RPMI8226 (cell line): ENCODE data around the gene CSF3R.

Experiments
- DNase-seq: peaks from one replicate; pipeline ENCODE4 v3.0.0-alpha.2; 2015

CSF3R gene

DNA sequence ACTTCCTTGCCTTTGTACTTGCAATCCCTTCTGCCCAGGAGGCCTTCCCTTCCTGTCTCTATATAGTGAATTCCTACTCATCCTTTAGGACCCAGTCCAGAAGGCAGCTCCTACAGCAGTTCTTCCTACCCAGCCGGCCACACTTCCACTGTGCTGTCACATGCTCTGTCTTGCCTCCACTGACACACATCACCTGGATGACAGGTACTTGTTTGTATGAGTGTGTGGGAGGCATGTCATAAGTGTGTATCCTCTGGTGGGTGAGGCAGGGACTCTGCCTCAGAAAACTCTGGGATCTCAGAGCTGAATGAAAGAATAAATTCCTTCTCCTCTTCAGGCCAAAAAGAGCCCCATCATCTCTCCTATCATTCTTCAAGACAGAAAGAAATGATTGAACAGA, 27.3 kb downstream of the CSF3R start:
- DNase-seq, result no peak

- DNase-seq, result no peak
These were observed 28.9 kb downstream of the CSF3R start for GRCh38 chr1:36453600-36454388.

DNA sequence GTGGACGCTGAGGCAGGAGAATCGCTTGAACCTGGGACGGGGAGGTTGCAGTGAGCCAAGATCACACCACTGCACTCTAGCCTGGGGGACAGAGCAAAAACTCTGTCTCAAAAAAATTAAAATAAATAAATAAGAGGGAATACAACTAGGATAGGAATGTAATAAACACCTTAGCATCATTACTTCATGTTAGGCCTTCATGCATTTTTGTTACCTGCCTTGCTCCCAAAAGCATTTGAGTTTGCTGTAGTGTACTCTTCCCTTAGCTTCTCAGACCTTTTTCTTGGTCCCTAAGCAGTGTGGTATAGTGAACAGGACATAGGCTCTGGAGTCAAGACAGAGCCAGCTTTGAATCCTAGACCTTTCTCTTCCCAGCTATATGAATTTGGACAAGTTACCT, 29.7 kb downstream of the CSF3R start:
- no peak for DNase-seq

DNA sequence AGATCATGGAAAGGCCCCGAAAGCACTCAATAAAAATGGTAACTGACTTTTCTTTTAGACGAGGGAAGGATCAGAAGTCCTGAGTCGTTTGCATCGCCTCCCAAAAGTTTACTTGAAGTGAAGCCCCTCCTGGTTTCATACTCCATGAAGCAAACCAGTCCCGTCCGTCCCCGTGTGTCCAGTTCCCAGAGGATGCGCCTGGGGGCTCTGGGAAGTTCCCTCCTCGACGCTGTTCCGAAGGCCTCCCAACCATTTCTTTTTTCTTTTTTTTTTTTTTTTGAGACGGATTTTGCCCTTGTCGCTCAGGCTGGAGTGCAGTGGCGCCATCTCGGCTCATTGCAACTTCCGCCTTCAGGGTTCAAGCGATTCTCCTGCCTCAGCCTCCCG, 31.8 kb downstream of the CSF3R start:
- DNase-seq, result no peak

DNA sequence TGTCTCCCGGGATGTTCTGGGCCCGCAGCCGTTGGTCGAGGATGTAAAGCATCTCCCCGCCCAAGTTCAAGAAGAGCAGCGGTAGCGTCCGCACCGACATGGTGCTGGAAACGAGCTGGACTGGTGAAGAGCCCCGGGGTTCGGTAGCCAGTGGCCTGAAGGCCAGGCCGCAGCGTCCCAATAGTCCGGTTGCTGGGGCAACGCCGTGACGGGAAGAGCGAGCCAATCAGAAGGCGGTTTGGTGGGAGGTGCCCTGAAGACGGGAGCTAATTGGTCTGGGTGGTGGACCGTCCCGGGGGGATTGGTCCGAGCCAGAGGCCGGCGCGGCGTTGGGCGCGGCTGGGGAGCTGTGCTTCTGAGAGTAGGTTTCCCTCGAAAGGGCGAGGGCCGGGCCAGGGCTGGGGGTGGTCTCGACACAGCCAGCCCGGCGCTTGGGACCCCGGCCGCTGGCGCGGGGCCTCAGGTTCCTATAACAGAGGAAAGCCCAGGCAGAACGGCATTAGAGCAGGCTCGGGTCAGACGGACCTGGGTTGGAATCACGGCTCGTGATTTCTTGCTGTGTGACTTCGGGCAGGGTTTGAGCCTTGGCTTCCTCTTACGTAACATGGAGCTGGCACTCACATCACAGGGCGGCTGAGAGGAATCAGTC, 32.3 kb downstream of the CSF3R start, which contains the start of gene OSCP1:
TSS of gene OSCP1 (minus strand) at position 182 of the 649 bp plus-strand sequence. CDS start at position 100, 82 bp downstream.
- DNase-seq, result peak; percentile 95

GRCh38 chr1:36448530-36449056, 34.1 kb downstream of the CSF3R start:
- no peak for DNase-seq

GRCh38 chr1:36447450-36447849, 35.3 kb downstream of the CSF3R start:
- no peak for DNase-seq

- no peak for DNase-seq
These were observed 36.0 kb downstream of the CSF3R start for GRCh38 chr1:36446746-36447145.

DNA sequence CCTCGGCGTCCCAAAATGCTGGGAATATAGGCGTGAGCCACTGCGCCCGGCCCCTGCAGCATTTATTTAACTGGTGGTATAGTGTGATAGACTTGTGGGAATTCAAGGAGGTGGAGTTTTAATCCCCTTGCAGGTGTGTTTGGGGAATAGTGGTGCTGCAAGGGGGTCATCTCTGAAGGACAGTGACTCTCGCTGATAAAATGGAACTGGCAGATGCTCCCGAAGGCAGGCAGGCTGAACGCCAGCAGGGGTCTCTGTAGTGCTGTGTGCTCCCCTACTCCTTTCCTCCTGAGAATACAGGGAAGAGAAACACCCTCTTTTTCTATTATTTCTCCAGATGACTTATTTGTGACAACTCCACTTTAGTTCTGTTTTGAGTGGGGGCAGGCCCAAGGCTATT, 36.4 kb downstream of the CSF3R start:
- peak; percentile 50 for DNase-seq

DNA sequence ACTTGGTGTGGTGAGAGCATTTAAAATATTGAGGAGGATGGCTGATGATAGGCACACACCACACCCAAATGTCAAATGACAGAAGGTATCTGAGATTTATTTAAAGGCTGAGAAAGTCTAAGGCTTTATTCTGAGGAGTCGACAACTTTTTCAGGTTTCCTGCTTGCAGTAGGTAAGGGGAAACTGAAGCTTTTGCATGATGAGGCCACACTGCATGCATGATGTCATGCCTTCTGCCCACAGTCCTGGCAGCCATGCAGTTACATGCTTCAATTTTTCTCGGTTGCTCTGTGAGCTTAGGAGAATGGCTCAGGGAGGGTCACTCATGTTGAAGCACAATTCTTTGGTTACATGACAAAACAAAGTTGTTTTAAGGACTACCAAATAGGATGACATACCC, 39.4 kb downstream of the CSF3R start:
- no peak for DNase-seq

GRCh38 chr1:36442337-36442736, 40.4 kb downstream of the CSF3R start:
- no peak for DNase-seq

GRCh38 chr1:36440646-36441045, 42.1 kb downstream of the CSF3R start:
- DNase-seq, result no peak

DNA sequence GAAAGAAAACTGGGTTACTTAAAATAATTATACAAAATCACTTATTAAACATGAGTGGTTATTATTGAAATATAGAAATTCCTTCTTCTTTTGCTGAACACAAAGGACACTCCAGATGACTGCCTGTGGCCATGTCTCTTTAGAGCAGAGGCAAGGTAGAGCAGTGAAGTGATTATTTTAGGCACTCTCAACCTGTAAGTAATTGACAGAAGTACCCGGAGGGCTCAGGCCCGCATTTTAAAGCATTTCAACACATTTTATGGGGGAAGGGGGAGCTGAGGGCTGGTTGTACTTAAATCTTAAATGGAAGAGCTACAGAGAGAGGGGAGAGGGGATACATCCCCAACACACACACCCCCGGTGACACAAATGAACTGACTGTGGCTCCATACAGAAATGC, 42.7 kb downstream of the CSF3R start:
- DNase-seq, result no peak

DNA sequence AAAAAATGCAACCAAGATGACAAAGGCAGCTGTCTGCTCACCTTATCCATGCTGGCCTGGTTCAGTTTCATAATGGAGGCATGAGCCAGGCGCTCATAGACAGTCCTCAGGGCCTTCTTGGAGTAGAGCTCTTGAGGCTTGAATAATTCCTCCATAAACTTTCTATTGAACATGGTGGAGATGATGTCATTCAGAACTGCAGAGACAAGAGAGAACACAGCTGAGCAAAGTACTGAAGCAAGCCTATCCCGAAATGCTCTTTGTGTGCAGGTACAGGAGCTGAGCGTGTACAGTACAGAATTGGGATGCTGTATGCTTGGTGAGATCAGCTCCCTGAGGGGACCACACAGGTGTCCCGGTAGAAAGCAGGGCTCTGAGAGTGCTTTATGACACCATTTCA, 44.0 kb downstream of the CSF3R start:
- no peak for DNase-seq

GRCh38 chr1:36436821-36437220, 45.9 kb downstream of the CSF3R start:
- DNase-seq, result no peak

GRCh38 chr1:36433102-36433501, 49.6 kb downstream of the CSF3R start:
- DNase-seq, result no peak

DNA sequence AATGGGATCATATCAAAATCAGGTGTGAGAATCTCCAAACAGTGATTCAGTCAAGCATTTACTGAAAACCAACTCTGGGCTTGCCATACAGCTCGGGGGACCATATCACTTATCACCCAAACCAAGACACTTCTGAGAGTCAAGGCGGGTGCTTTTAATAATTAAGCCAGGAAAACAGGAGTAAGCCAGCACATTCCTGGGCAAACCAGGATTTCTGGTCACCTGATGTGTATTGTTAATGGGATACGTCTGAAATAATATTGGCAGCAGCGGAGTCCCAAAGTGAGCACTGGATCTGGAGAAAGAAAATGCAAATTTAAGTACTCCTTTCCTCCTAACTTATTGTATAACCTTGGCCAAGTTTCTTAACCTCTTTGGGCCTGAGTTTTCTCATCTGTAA, 50.1 kb downstream of the CSF3R start:
- no peak for DNase-seq

- no peak for DNase-seq
These were observed 56.9 kb downstream of the CSF3R start for GRCh38 chr1:36425791-36426190.

- no peak for DNase-seq
These were observed 61.1 kb downstream of the CSF3R start for GRCh38 chr1:36421649-36422048.

GRCh38 chr1:36420836-36421317, 61.8 kb downstream of the CSF3R start:
- DNase-seq, result peak; percentile 87

- DNase-seq, result no peak
These were observed 62.3 kb downstream of the CSF3R start for GRCh38 chr1:36420409-36420808.

- DNase-seq, result no peak
These were observed 63.1 kb downstream of the CSF3R start for GRCh38 chr1:36419569-36419968.

DNA sequence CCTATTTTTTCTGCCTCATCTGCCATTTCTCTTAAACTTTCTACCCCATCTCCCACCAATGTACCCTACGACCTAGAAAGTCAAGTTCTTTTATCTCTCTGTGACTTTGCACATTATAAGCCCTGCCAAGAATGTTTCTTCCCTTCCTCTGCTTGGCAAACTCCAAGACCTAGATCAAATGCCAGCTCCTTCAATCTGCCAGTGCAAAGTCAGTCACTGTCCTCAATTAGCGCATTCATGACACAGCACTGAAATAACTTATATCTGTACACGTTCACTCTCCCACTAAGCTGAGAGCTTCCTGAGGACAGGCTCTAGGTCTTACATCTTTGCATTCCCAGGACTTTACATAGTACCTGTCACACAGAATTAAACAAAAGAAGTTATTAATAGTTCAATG, 63.6 kb downstream of the CSF3R start:
- no peak for DNase-seq

DNA sequence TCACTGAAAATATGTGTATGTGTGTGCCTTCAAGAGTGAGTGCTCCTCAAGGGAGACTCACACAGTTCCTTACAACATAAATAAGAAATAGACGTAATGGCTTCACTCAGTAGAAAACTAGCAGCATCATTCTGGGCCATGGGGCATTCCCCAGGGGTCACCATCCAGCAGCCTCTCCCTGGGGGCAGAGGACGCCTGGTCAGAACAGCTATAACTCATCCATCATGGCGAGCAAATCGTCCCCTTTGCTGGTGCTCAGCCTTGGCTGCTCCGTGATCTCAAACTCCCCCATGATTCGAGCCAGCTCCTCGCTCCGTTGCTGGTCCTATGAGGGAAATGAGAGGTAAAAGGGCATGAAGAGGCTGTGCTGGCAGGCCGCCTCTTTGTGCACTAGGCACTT, 64.8 kb downstream of the CSF3R start:
- DNase-seq, result no peak
